ENCODE measurements around the gene DIDO1.
"Not testable (repeated sequence)": the region's sequence is repeated elsewhere in the genome, so short reads cannot be mapped to it uniquely, and the experiment has no call there.

Gene DIDO1

DNA sequence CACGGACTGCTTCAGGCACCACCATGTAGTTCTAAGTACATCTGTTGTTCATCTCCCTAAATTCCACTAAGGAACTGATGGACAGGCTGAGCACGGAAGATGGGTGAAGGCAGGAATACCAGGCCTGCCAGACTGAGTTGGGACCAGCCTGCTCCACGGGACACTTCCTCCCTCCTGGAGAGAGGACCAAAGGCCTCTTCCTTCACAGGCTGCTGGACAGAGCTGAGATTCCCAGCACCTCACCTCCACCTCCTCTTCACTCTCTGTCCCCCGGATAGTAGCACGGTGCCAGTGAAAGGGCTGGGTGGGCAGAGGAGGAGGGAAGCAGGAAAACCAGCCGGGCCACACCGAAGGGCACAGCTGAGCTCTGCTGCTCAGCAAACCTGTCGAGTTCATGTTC, 41.7 kb downstream of the DIDO1 start:
- Mint-ChIP-seq H3K9me3 (no peaks in the 10 kb centered on the region), H3K36me3 (ENCODE audit: low read depth) (peaks cover 19% of the 10 kb centered on the region), H3K4me1 (ENCODE audit: low read depth) (peaks cover 3% of the 10 kb centered on the region), H3K4me3 (no peak overlapping the region), H3K27me3 (ENCODE audit: low read depth) (no peaks in the 10 kb centered on the region), H3K27ac (no peak overlapping the region)

DNA sequence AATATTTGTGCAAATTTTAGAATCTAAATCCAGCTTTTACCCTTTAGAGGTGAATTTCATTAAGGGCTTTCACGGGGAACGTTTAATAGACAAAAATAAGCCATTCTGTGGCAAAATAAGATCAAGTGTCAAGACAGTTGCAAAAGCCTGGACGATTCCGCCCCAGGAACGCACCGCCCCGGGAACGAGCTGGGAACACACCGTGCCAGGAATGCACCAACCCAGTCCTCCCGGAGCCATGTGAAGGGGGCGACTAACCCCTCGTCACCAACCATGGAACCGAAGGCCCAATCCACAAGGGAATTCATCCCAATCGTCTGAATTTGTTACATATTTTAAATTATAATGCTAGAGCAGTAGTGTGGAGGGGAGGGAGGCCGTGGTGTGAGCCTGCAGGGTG, 43.9 kb downstream of the DIDO1 start:
- no peaks in the 10 kb centered on the region for H3K27me3 Mint-ChIP-seq (ENCODE audit: low read depth)
- no peak overlapping the region for H3K27ac Mint-ChIP-seq
- no peaks in the 10 kb centered on the region for H3K9me3 Mint-ChIP-seq
- peaks cover 4% of the 10 kb centered on the region for H3K4me1 Mint-ChIP-seq (ENCODE audit: low read depth)
- peaks cover 12% of the 10 kb centered on the region for H3K36me3 Mint-ChIP-seq (ENCODE audit: low read depth)
- H3K4me3 Mint-ChIP-seq = no peak overlapping the region

DNA sequence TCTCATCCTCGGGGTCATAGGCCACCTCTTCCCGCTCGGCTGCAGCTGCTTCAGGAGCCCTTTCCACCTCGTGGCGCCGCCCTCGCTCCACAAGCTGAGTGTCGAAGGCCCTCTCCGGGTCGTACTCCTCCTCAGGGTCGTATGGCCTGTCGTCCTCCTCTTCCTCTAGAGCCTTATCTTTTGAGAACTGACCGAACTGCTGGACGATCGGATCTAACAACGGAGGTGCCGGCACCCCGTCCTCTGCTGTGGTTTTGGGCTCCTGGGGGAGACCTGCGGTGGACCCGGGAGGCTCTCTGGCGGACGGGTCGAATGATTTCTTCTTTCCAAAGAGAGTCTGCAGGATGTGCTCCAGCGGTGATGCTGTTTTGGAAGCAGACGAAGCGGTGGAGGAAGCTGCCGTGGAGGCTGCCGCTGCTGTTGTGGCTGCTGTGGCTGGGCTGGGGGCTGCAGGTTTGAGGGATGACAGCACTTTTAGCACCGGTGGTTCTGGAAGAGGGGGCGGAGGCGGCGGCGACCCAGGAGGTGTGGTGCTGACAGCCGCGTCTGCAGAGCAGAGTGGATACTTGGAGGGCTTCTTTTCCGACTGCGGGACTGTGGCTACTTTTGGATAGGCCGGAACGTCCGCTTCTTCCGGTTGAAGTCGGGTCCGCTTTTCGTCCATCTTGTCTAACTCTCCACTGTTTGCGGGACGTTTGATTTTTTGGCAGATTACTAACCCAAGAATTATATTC, 44.5 kb downstream of the DIDO1 start:
- Mint-ChIP-seq H3K4me3 (no peak overlapping the region), H3K9me3 (no peaks in the 10 kb centered on the region), H3K27ac (no peak overlapping the region), H3K36me3 (ENCODE audit: low read depth) (peaks cover 9% of the 10 kb centered on the region), H3K4me1 (ENCODE audit: low read depth) (peaks cover 1% of the 10 kb centered on the region), H3K27me3 (ENCODE audit: low read depth) (no peaks in the 10 kb centered on the region)

DNA sequence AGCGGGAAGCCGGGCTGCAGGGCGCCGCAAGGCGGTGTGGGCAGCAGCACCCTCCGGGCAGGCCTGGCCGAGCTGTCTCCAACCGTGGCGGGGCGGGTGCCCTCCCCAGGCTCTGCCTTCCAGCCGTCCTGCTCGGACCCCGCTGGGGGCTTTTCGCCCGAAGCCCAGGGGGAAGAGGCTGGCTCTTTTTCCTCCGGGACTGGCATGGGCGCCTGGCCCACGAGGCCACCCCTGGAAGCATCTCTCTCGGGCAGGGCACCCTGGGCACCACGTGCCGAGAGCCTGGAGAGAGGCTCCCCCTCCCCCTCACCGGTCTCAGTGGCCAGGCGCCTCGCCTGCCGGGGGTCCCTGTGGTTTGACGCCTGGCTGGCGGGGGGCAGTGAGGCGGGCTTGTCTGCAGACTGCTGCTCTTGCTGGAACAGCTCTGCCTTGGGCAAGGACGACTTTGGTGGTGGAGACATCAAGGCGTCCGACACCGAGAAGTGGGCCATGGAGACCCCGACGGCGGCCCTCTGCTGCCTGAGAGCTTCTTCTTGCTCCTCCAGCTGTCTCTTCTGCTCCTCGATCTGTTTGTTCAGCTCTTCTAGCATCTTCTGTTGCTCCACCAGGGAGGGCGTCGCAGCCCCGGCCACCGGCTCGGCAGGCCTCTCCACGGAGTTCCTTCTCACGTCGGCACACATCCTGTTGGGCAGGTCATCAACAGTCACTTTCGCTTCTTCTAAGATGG, 45.2 kb downstream of the DIDO1 start:
- no peak overlapping the region for H3K4me3 Mint-ChIP-seq
- H3K27ac Mint-ChIP-seq = no peak overlapping the region
- peaks cover 6% of the 10 kb centered on the region for H3K36me3 Mint-ChIP-seq (ENCODE audit: low read depth)
- H3K9me3 Mint-ChIP-seq = no peaks in the 10 kb centered on the region
- peaks cover 1% of the 10 kb centered on the region for H3K4me1 Mint-ChIP-seq (ENCODE audit: low read depth)
- no peaks in the 10 kb centered on the region for H3K27me3 Mint-ChIP-seq (ENCODE audit: low read depth)

DNA sequence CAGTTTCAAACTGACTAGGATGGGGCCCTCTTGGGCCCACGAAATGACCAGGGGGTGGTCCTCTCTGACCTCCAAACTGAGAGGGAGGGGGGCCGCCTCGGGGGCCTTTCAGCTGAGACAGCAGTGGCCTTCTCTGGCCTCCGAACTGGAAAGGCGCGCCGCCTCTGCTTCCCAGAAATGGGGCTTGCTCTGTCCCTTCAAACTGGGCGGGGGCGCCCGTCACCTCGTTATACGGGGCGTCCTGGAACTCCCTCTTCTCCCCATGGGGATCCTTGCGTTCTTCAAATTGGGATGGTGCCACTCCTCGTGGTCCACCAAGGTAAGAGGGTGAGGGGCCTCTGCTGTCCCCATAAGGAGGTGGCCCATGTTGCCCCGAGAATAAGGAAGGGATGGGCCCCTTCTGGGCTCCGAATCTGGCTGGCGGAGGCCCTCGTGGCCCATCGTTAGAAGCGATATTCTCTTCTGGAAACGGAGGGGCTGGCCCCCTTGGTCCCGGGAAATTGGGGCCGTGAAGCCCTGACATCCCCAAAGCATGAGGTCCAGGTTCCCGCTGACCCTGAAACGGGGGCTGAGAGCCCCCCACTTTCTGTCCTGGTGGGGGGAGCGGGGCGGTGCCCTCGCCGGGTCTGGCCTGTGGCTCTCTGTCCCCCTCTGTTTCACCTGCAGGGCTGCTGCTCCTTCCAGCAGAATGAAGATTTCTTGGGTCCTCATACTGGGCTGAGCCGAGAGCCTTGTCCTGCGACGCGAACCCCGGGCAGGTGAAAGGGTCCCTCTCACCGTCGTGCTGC, 46.0 kb downstream of the DIDO1 start:
- Mint-ChIP-seq H3K27me3 (ENCODE audit: low read depth) (no peaks in the 10 kb centered on the region), H3K9me3 (no peaks in the 10 kb centered on the region), H3K27ac (no peak overlapping the region), H3K4me1 (ENCODE audit: low read depth) (peaks cover 4% of the 10 kb centered on the region), H3K36me3 (ENCODE audit: low read depth) (peaks cover 5% of the 10 kb centered on the region), H3K4me3 (no peak overlapping the region)

DNA sequence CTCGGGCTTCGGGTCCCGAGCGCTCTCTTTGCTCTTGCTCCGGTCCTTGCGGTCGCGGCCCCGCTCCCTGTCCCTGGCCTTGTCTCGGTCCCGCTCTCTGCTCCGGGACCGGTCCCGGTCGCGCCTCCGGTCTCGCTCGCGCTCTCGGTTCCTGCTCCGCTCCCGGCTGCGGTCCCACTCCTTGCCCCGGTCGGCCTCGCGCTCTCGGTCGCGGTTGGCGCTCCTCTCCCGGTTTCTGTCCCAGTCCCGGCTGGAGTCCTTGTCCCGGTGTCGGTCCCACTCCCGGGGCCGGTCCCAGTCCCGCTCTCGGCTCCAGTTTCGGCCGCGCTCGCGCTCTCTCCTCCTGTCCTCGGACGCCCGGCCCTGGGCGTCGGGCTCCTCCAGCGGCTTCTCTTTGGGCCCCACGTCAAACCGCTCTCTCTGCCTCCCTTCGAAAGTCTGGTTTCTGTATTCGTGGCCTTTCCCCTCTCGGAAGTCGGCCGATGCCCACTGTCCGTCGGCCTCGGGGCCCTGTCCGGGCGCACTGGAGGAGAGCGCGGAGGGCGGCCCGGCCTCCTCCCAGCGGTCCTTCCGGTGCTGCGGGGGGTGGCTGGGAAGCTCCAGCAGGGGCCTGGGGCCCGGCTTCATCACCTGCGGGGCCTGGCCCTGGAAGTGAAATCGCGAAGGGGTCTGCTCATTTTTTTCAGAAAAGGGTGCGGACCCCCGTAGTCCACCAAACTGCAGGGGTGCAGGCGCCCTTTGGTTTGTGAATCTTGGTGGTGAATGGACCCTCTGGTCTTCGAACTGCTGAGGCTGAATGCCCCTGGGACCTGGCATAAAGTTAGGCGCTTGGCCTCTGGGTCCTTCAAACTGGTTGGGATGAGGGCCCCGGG, 46.8 kb downstream of the DIDO1 start:
- Mint-ChIP-seq H3K27me3 (ENCODE audit: low read depth) (no peaks in the 10 kb centered on the region), H3K27ac (no peak overlapping the region), H3K4me3 (no peak overlapping the region), H3K4me1 (ENCODE audit: low read depth) (peaks cover 7% of the 10 kb centered on the region), H3K36me3 (ENCODE audit: low read depth) (peaks cover 4% of the 10 kb centered on the region), H3K9me3 (no peaks in the 10 kb centered on the region)

DNA sequence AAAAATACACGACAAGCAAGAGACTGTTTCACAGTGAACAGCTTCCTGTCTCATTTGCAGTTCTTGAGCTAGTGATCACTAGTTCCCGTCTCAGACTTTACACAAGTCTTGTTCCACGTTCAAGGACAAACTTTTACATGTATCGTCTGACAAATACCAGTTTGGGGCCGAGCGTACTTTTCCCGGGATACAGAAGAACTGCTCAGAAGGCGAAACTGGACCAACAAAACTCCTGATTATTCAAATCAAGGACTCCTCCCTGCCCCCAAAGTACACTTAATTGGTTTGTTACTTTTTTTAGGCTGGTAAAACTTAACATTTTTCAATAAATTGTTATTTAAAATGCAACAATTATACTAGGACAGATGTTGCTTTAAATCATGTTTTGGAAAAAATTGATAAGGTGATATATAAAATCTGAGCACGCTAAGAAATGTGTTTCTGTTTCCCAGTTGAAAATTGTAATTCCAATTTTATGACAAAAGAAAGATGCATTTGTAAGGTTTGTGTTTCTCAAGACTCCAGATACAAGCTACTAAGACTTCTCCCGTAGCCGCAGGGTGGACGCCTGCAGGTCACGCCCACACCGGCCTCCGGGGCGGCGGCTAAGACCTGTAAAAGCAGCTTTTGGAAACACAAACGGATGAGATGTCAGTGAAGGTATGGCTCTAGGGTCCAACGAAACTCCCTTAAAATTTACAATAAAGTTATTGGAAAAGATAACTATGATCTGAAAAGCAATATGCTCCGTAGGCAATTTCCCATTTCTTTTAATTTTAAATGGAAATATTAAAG, 47.9 kb downstream of the DIDO1 start:
- H3K27ac Mint-ChIP-seq = no peak overlapping the region
- peaks cover 12% of the 10 kb centered on the region for H3K4me1 Mint-ChIP-seq (ENCODE audit: low read depth)
- peaks cover 4% of the 10 kb centered on the region for H3K36me3 Mint-ChIP-seq (ENCODE audit: low read depth)
- no peaks in the 10 kb centered on the region for H3K27me3 Mint-ChIP-seq (ENCODE audit: low read depth)
- H3K4me3 Mint-ChIP-seq = no peak overlapping the region
- H3K9me3 Mint-ChIP-seq = no peaks in the 10 kb centered on the region

DNA sequence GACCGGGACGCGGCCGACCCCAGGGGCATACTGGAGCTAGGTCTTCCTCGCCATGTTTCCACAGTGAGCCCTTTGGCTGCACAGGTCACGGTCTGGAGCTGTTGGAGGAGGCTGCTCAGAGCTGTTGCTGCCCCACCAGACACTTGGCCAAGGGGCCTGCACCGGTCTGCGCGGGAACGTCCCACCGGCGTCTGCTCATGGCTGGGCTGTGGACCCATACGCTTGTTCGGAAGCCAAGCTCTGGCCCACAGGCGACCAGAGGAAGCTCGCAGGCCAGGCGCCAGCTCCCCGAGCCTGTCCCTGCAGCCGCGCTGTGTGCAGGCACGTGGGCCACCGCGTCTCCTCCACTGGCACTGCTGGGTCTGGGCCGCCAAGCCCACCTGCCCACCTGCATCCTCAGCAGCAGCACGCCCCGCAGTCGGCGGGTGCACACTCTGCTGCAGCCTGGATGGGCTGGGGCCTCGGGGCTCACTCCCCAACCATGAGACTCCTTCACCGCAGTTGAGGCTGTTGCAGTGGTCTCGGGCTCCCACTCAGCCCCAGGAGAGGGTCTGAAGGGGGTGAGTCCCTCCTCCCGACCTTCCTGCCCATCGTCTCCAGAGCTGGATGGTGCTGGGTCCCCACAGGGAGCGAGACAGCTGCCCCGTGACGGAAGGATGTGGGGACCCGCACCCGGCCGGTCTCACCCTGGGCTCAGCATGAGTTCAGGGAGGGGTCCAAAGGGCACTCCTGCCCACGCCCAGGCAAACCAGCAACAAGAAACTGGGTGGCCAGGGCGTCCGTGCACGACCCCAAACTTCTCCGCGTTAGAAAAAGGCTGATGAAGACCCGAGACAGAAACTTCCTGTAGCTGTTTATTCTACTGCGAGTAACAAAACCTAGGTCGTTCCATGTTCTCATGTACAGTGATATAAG, 49.1 kb downstream of the DIDO1 start:
- Mint-ChIP-seq H3K27ac (no peak overlapping the region), H3K27me3 (ENCODE audit: low read depth) (no peaks in the 10 kb centered on the region), H3K4me1 (ENCODE audit: low read depth) (peaks cover 15% of the 10 kb centered on the region), H3K9me3 (no peaks in the 10 kb centered on the region), H3K4me3 (no peak overlapping the region), H3K36me3 (ENCODE audit: low read depth) (peaks cover 4% of the 10 kb centered on the region)

DNA sequence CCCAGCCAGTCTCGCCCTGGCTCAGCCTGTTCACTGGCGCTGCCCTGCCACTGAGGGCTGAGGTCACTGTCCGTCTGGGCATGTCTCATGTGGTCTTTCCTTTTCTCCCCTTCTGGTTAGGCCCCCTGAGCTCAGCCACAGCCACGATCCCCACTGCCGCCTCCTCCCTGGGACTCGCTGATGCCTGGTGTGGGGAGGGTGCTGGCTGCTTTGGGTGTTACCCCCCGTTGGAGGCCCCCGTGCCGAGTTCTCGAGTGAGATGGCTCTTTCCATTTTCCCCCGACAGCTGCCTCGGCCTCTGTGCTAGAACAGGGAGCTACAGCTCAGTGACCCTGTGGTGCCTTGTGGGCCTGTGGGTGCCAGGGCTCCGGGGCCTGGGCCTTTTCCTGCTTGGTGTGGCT, 49.8 kb downstream of the DIDO1 start:
- no peak overlapping the region for H3K4me3 Mint-ChIP-seq
- peak overlapping the region; percentile 52 for H3K27ac Mint-ChIP-seq
- peaks cover 2% of the 10 kb centered on the region for H3K36me3 Mint-ChIP-seq (ENCODE audit: low read depth)

DNA sequence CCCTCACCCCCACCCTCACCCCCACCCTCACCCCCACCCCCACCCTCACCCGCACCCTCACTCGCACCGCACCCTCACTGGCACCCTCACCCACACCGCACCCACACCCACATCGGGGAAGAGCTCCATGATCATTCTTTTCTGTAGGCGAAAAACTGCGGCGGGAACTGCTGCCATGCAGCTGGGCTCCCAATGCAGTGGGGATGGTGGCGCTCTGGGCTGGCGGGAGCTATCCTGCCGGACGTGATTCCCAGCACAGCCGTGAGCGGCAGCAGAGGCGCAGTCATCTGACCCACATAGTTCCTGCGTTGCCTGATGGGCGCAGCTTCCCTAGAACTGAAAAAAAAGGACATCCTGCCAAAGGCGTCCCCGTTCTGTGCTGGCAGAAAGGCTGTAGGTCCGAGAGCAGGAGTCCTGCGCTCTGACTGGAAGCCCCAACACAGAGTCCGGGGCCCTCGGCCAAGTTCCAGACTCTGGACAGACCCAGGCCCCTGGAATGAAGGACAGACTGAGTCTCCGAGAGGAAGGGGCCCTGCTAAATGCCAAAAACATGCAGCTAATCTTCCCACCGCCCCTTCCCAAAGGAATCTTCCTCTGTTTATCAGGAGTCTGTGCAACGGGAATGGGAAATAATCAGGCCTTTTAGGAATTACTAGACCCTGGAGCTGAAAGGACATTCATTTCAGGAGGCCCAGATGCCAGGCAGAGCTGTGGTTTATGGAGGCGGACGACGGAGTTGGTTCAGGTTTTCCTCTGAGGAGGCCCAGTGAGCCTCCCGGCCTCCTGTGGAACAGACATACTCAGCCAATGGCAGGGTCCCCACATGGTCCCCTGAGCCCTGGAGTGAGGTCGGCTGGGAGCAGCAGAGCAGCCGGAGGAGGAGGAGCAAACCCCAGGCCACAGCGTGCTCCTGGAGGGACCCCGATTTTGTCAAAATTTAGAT, 50.6 kb downstream of the DIDO1 start:
- Mint-ChIP-seq H3K27ac (no peak overlapping the region), H3K27me3 (ENCODE audit: low read depth) (no peaks in the 10 kb centered on the region), H3K4me1 (ENCODE audit: low read depth) (peaks cover 15% of the 10 kb centered on the region), H3K4me3 (no peak overlapping the region), H3K9me3 (no peaks in the 10 kb centered on the region), H3K36me3 (ENCODE audit: low read depth) (no peaks in the 10 kb centered on the region)

More for the DNA sequence above, 49.8 kb downstream of the DIDO1 start:
- no peaks in the 10 kb centered on the region for H3K9me3 Mint-ChIP-seq
- peaks cover 15% of the 10 kb centered on the region for H3K4me1 Mint-ChIP-seq (ENCODE audit: low read depth)
- no peaks in the 10 kb centered on the region for H3K27me3 Mint-ChIP-seq (ENCODE audit: low read depth)

DNA sequence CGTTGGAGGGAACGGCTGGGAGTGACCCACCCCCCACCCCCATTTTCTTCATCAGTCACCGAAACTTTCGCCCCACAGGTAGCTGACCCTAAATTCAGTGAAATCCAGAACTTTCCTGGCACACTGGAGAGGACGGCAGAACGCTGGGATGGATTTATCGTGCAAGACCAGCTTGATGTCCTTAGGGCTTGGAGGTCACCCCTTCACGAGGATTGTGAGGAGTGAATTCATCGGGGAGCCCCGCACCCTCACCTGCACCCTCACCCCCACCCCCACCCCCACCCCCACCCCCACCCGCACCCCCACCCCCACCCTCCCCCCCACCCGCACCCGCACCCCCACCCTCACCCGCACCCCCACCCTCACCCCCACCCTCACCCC, 51.4 kb downstream of the DIDO1 start:
- Mint-ChIP-seq H3K4me3 (no peak overlapping the region), H3K9me3 (no peaks in the 10 kb centered on the region), H3K27me3 (ENCODE audit: low read depth) (no peaks in the 10 kb centered on the region), H3K36me3 (ENCODE audit: low read depth) (no peaks in the 10 kb centered on the region), H3K4me1 (ENCODE audit: low read depth) (peaks cover 15% of the 10 kb centered on the region), H3K27ac (no peak overlapping the region)

DNA sequence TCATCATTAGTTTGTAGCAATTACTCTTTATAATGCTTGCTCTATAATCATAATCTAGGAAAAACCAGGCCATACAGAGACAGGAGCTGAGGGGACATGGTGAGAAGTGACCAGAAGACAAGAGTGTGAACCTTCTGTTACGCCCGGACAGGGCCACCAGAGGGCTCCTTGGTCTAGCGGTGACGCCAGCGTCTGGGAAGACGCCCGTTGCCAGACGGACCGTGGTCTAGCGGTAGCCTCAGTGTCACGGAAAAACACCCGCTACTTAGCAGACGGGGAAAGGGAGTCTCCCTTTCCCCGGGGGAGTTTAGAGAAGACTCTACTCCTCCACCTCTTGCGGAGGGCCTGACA, 52.6 kb downstream of the DIDO1 start:
- not testable (repeated sequence) for H3K9me3 Mint-ChIP-seq; H3K27me3 Mint-ChIP-seq (ENCODE audit: low read depth); H3K4me3 Mint-ChIP-seq; H3K27ac Mint-ChIP-seq; H3K36me3 Mint-ChIP-seq (ENCODE audit: low read depth)
- H3K4me1 Mint-ChIP-seq (ENCODE audit: low read depth) = peaks cover 15% of the 10 kb centered on the region
